HEK293T (cell line): Measurements from ENCODE around the gene FBRSL1.

Experiments
- CTCF ChIA-PET: fragments of 350-600 bp; formaldehyde crosslinking; extraction: SDS; loops from one replicate; lab custom pipeline; 2021; ENCODE audit warnings: antibody characterized with exemption, inconsistent platforms; lab: Yijun Ruan, JAX
- POLR2A ChIA-PET: fragments of 350-600 bp; formaldehyde crosslinking; extraction: SDS; loops from one replicate; lab custom pipeline; 2020; ENCODE audit warnings: antibody characterized with exemption, inconsistent platforms; lab: Yijun Ruan, JAX
- DNase-seq: peaks from one replicate; pipeline ENCODE4 v3.0.0; 2012; ENCODE audit warnings: mixed read lengths; ENCODE audit errors: extremely low spot score
- ARNT ChIP-seq: fragments of 450-650 bp; IDR thresholded peaks from 2 replicates; pipeline ENCODE4 v1.6.1; 2017; ENCODE audit warnings: mild to moderate bottlenecking
- BHLHE40 ChIP-seq: fragments of 450-650 bp; IDR thresholded peaks from 2 replicates; pipeline ENCODE4 v1.6.1; 2016; ENCODE audit warnings: mild to moderate bottlenecking, moderate library complexity, borderline replicate concordance
- CTBP1 ChIP-seq: fragments of 450-650 bp; IDR thresholded peaks from 2 replicates; pipeline ENCODE4 v1.6.1; 2016; ENCODE audit warnings: borderline replicate concordance
- ELF4 ChIP-seq: fragments of 450-650 bp; IDR thresholded peaks from 2 replicates; pipeline ENCODE4 v1.6.1; 2017; ENCODE audit warnings: antibody characterized with exemption
- FOXA1 ChIP-seq: fragments of 450-650 bp; IDR thresholded peaks from 2 replicates; pipeline ENCODE4 v1.6.1; 2016; ENCODE audit warnings: mild to moderate bottlenecking
- FOXK2 ChIP-seq: fragments of 450-650 bp; IDR thresholded peaks from 2 replicates; pipeline ENCODE4 v1.6.1; 2016; ENCODE audit warnings: mild to moderate bottlenecking
- FOXM1 ChIP-seq: fragments of 450-650 bp; IDR thresholded peaks from 2 replicates; pipeline ENCODE4 v1.6.1; 2017; ENCODE audit warnings: mild to moderate bottlenecking, borderline replicate concordance
- HDGF ChIP-seq: fragments of 450-650 bp; IDR thresholded peaks from 2 replicates; pipeline ENCODE4 v1.6.1; 2017; ENCODE audit warnings: antibody characterized with exemption, borderline replicate concordance
- L3MBTL2 ChIP-seq: fragments of 450-650 bp; conservative IDR thresholded peaks from 2 replicates; pipeline ENCODE4 v1.6.1; 2016; ENCODE audit warnings: mild to moderate bottlenecking
- LEF1 ChIP-seq: fragments of 450-650 bp; IDR thresholded peaks from 2 replicates; pipeline ENCODE4 v1.6.1; 2017; ENCODE audit warnings: mild to moderate bottlenecking, borderline replicate concordance
- NFRKB ChIP-seq: fragments of 450-650 bp; IDR thresholded peaks from 2 replicates; pipeline ENCODE4 v1.6.1; 2016; ENCODE audit warnings: mild to moderate bottlenecking, moderate library complexity
- SP1 ChIP-seq: fragments of 450-650 bp; IDR thresholded peaks from 2 replicates; pipeline ENCODE4 v1.6.1; 2017
- SUZ12 ChIP-seq: fragments of 450-650 bp; IDR thresholded peaks from 2 replicates; pipeline ENCODE4 v1.6.1; 2016; ENCODE audit warnings: mild to moderate bottlenecking
- TARDBP ChIP-seq: fragments of 450-650 bp; IDR thresholded peaks from 2 replicates; pipeline ENCODE4 v1.6.1; 2016
- ZNF384 ChIP-seq: fragments of 450-650 bp; IDR thresholded peaks from 2 replicates; pipeline ENCODE4 v1.6.1; 2016
- TF ChIP-seq, protein P1 (sequence below): fragments of 450-650 bp; IDR thresholded peaks from 2 replicates; pipeline ENCODE4 v1.6.1; 2016

Gene FBRSL1

DNA sequence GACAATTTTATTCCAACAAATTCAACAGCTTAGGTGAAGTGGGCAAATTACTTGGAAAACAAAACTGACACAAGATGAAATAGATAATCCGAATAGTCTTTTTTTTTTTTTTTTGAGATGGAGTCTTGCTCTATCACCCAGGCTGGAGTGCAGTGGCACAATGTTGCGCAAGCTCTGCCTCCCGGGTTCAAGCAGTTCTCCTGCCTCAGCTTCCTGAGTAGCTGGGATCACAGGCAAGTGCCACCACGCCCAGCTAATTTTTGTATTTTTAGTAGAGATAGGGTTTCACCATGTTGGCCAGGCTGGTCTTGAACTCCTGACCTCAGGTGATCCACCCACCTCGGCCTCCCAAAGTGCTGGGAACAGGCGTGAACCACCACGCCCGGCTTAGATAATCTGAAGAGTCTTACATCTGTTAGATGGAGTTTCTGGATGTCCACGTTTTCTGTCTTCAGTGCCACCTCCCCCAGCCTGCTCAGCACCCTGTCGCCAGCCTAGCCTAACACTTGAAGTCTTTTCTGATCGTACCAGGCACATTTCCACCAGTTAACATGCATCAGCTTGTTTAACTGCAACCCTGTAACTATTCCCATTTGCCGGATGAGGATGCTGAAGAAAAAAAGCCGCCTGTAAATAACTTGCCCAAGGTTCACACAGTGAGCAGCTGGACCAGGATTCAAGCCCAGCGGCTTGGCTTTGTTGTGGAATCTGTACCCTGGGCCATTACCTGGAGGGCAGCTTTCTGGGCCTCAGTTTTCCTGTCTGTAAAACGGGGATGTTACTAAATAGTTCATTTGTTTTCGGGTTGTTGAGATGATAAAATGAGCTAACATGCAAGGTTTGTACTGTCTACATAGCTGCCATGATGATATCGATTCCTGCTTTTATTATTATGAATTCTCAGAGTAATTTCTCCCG is 26.4 kb downstream of the FBRSL1 start:
- DNase-seq, result no peak
- ChIA-PET POLR2A (no interaction called here), CTCF (interaction anchor here (0.6 kb wide), 1 partner anchor 163 kb away, joined by 4 read pairs; no protein-coding TSS in a partner anchor)
- TF ChIP-seq SP1 (no peak), SUZ12 (no peak), ZNF384 (no peak), BHLHE40 (no peak), TARDBP (no peak), ELF4 (no peak), LEF1 (no peak), HDGF (no peak), FOXK2 (no peak)

DNA sequence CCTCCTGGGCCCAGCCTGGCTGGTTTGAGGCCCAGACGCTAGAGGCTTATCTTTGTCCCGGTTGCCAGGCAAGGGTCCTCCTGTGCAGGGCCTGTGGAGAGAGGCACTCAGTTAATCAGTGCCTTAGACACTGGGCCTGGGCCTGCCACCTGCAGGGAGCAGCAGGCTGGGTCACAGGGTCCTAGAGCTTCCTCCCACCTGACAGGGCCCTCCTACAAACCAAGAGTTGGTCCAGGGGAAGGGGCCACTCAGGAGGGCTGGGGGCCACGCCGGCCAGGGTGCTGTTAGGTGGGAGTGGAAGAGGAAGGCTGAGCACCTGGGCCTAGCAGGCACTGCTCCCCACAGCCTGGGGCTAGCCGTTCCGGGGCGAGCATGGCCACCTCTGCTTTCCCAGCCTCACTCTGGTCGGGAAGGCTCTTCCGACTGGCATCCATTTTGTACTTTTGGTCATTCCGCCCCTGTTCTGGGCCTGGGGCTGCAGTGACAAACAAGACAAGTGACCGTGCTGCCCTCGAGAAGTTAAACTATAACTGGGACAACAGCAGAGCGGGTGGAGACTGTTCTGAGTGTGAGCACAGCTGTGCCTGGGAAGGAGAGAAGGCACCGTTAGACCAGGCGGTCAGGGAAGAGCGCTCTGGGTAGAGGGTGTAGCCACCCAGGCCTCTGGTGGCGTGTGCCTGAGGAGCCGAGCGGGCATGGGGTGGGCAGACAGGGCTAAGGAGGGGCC is 27.2 kb downstream of the FBRSL1 start:
- CTCF ChIA-PET, result no interaction called here
- POLR2A ChIA-PET, result no interaction called here
- DNase-seq, result no peak
- TF ChIP-seq, protein P1, sequence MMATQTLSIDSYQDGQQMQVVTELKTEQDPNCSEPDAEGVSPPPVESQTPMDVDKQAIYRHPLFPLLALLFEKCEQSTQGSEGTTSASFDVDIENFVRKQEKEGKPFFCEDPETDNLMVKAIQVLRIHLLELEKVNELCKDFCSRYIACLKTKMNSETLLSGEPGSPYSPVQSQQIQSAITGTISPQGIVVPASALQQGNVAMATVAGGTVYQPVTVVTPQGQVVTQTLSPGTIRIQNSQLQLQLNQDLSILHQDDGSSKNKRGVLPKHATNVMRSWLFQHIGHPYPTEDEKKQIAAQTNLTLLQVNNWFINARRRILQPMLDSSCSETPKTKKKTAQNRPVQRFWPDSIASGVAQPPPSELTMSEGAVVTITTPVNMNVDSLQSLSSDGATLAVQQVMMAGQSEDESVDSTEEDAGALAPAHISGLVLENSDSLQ, result no peak
- no peak for TF ChIP-seq FOXM1
- no peak for TF ChIP-seq L3MBTL2
- TF ChIP-seq FOXK2, result no peak
- no peak for TF ChIP-seq SP1
- no peak for TF ChIP-seq CTBP1
- no peak for TF ChIP-seq ZNF384
- TF ChIP-seq NFRKB, result no peak
- TF ChIP-seq SUZ12, result no peak
- no peak for TF ChIP-seq BHLHE40
- TF ChIP-seq ELF4, result no peak
- TF ChIP-seq HDGF, result no peak

DNA sequence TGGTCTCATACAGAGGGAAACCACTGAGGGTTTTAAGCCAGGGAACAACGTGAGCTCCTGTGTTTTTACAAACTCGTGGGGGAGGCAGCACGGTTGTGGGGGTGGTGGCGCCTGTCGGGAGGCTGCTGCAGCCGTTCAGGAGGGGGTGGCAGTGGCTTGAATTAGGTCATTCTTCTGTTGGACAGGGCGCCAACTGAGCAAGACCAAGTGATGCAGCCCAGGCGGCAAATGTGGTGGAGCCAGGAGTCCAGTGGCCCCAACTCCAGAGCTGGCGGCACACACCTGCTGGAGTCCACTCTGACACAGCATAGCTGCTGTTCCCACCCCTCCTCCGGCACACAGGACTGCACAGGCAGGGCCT is 27.8 kb downstream of the FBRSL1 start:
- POLR2A ChIA-PET, result no interaction called here
- no peak for DNase-seq
- TF ChIP-seq LEF1, result no peak
- TF ChIP-seq SUZ12, result no peak
- TF ChIP-seq ELF4, result no peak
- TF ChIP-seq L3MBTL2, result no peak
- TF ChIP-seq TARDBP, result no peak
- no peak for TF ChIP-seq CTBP1
- TF ChIP-seq ZNF384, result no peak
- no peak for TF ChIP-seq BHLHE40
- TF ChIP-seq FOXM1, result no peak
- CTCF ChIA-PET, result no interaction called here

DNA sequence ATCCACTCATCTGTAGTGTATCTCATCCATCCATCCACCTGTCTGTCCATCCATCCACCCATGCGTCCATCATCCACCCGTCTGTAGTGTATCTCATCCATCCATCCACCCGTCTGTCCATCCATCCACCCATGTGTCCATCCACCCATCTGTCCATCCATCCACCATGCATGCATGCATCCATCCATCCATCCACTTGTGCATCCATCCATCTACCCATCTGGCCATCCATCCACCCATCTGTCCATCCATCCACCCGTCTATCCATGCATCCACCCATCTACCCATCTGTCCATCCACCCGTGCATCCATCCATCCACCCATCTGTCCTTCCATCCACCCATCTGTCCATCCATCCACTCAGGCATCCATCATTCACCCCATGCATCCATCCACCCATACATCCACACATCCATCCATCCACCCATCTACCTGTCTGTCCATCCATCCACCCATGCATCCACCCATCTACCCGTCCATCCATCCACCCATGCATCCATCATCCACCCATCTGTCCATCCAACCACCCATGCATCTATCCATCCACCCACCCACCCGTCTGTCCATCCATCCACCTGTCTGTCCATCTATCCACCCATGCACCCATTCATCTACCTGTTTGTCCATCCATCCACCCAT is 28.5 kb downstream of the FBRSL1 start:
- TF ChIP-seq BHLHE40 (no peak), LEF1 (no peak), SUZ12 (no peak), HDGF (no peak), FOXA1 (no peak), FOXM1 (no peak), ELF4 (no peak), L3MBTL2 (no peak), NFRKB (no peak), CTBP1 (no peak), TARDBP (no peak), ARNT (no peak)
- POLR2A ChIA-PET, result no interaction called here
- no peak for DNase-seq
- CTCF ChIA-PET, result no interaction called here

DNA sequence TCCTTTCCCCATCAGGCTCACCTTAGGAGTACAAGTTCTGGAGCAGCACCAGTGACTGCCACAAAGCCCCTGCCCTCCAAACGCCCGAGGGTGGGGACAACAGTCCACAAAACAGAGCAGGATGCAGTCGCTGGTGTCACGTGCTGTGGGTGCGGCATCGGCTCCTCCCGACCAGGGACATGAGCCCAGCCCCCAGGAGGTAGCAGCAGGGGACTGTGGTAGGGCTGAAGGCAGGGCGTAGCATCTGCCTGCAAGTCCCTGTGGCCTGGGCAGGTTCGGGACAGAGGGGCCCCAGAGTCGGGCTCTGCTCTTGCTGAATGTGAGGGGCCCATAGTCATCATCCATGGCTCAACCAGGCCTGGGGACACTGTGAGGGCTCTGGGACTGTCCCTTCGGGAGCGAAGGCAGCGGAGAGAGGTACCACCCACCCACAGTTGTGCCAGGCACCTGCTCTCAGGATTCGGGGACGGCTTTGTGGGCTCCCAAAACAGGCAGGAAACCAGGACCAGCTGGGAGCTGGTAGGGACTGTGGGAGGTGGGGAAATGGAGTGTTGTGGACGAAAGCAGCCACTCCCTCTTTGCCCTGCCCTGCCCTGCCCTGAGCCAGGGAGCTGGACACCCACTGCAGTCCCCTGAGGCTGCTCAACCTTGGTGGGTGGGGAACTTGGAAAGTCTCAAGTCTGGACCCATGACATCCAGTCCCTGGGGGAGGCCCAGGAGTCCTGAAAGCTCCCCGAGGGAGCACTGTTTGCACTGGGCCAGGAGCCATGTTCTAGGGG is 30.7 kb downstream of the FBRSL1 start:
- ChIA-PET CTCF (interaction anchor here (0.7 kb wide), 1 partner anchor 21 kb away, joined by 3 read pairs; no protein-coding TSS in a partner anchor), POLR2A (no interaction called here)
- TF ChIP-seq HDGF, result no peak
- no peak for DNase-seq

DNA sequence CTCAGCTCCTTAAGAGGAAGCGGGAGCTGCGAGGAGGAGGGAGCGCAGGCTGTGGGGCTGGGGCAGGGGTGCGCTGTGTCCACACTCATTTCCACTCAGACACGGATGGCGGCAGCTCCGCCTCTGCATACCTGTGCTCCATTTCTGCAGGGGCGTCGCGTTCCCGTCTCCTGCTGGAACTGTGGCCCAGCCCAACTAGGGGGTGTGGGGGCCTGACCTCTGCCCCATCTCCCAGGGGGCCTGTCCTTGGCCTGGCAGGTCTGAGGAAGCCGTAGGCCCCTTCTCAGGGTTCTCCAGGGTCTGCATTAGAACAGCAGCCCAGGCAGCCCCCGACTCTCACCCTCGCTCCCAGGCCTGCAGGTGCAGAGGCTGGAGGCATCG is 31.2 kb downstream of the FBRSL1 start:
- no peak for DNase-seq
- ChIA-PET POLR2A (no interaction called here), CTCF (interaction anchor here (0.7 kb wide), 1 partner anchor 20 kb away, joined by 3 read pairs; no protein-coding TSS in a partner anchor)
- TF ChIP-seq, protein P1, result no peak
- TF ChIP-seq HDGF (no peak), FOXA1 (no peak), BHLHE40 (no peak), TARDBP (no peak), CTBP1 (no peak), LEF1 (no peak), ELF4 (no peak), ARNT (no peak), NFRKB (no peak)
